ENCODE measurements around the gene BTBD9.

The BTBD9 gene

GRCh38 chr6:38542031-38542430 lies 97.7 kb downstream of the BTBD9 start:
- H3F3A ChIP-seq (ENCODE audit: control insufficient read depth, insufficient read depth): no peaks in the 10 kb centered on the region

GRCh38 chr6:38533064-38533463 lies 106.7 kb downstream of the BTBD9 start:
- Histone ChIP-seq H3K4me2 (ENCODE audit: low read length) (no peak overlapping the region), H3K4me1 (ENCODE audit: control insufficient read depth, low read length) (no peaks in the 10 kb centered on the region), H3K4me3 (ENCODE audit: low read length) (no peak overlapping the region), H3K79me2 (ENCODE audit: control insufficient read depth, low read length) (no peaks in the 10 kb centered on the region), H3K9me2 (replicated peaks; ENCODE audit: control insufficient read depth, low read length) (no peaks in the 10 kb centered on the region), H3F3A (ENCODE audit: control insufficient read depth, insufficient read depth) (no peaks in the 10 kb centered on the region), H3K27ac (ENCODE audit: low read depth, low read length) (no peak overlapping the region), H3K27me3 (ENCODE audit: control insufficient read depth, low read length) (peaks cover 2% of the 10 kb centered on the region; the same call in 1 of the 2 replicates), H3K36me3 (ENCODE audit: control insufficient read depth, low read length) (no peaks in the 10 kb centered on the region), H3K9me3 (ENCODE audit: control insufficient read depth, insufficient read depth, low read length) (no peaks in the 10 kb centered on the region), H4K20me1 (ENCODE audit: control insufficient read depth, insufficient read depth, low read depth, low read length) (no peaks in the 10 kb centered on the region)
- no peak for TF ChIP-seq CTCF (IDR thresholded peaks at IDR 0.05; ENCODE audit: low read depth, low read length, poor library complexity, severe bottlenecking)
- TF ChIP-seq EZH2phosphoT487 (IDR thresholded peaks at IDR 0.05; ENCODE audit: borderline replicate concordance, low read length): no peak

More at GRCh38 chr6:38542031-38542430, 97.7 kb downstream of the BTBD9 start:
- Histone ChIP-seq H4K20me1 (ENCODE audit: control insufficient read depth, insufficient read depth, low read depth, low read length) (no peaks in the 10 kb centered on the region), H3K27me3 (ENCODE audit: control insufficient read depth, low read length) (no peaks in the 10 kb centered on the region), H3K4me2 (ENCODE audit: low read length) (no peak overlapping the region), H3K4me3 (ENCODE audit: low read length) (no peak overlapping the region), H3K4me1 (ENCODE audit: control insufficient read depth, low read length) (no peaks in the 10 kb centered on the region), H3K9me2 (replicated peaks; ENCODE audit: control insufficient read depth, low read length) (no peaks in the 10 kb centered on the region), H3K9me3 (ENCODE audit: control insufficient read depth, insufficient read depth, low read length) (no peaks in the 10 kb centered on the region), H3K27ac (ENCODE audit: low read depth, low read length) (no peak overlapping the region), H3K79me2 (ENCODE audit: control insufficient read depth, low read length) (no peaks in the 10 kb centered on the region), H3K36me3 (ENCODE audit: control insufficient read depth, low read length) (no peaks in the 10 kb centered on the region)
- TF ChIP-seq CTCF (IDR thresholded peaks at IDR 0.05; ENCODE audit: low read depth, low read length, poor library complexity, severe bottlenecking): no peak
- TF ChIP-seq EZH2phosphoT487 (IDR thresholded peaks at IDR 0.05; ENCODE audit: borderline replicate concordance, low read length): no peak

DNA sequence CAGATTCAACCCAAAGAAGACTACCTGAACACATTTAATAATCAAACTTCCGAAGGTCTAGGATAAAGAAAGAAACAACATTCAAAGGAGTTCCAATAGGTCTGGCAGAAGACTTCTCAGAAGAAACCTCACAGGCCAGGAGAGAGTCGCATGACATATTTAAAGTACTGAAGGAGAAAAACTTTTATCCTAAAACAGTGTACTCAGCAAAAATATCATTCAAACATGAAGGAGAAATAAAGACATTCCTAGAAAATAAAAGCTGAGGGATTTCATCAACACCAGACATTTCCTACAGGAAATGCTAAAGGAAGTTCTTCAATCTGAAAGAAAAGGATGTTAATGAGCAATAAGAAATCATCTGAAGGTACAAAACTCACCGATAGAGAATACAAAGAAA lies 108.6 kb downstream of the BTBD9 start:
- TF ChIP-seq CTCF (IDR thresholded peaks at IDR 0.05; ENCODE audit: low read depth, low read length, poor library complexity, severe bottlenecking) (no peak), EZH2phosphoT487 (IDR thresholded peaks at IDR 0.05; ENCODE audit: borderline replicate concordance, low read length) (no peak)
- H3K4me3 ChIP-seq (ENCODE audit: low read length): no peak overlapping the region
- no peak overlapping the region for H3K27ac ChIP-seq (ENCODE audit: low read depth, low read length)
- H3K4me1 ChIP-seq (ENCODE audit: control insufficient read depth, low read length): no peaks in the 10 kb centered on the region
- H3K36me3 ChIP-seq (ENCODE audit: control insufficient read depth, low read length): no peaks in the 10 kb centered on the region
- no peaks in the 10 kb centered on the region for H4K20me1 ChIP-seq (ENCODE audit: control insufficient read depth, insufficient read depth, low read depth, low read length)
- peaks cover 5% of the 10 kb centered on the region; the same call in 1 of the 2 replicates for H3K9me3 ChIP-seq (ENCODE audit: control insufficient read depth, insufficient read depth, low read length)
- H3K27me3 ChIP-seq (ENCODE audit: control insufficient read depth, low read length): peaks cover under 1% of the 10 kb centered on the region; the same call in 1 of the 2 replicates
- no peaks in the 10 kb centered on the region for H3K9me2 ChIP-seq (replicated peaks; ENCODE audit: control insufficient read depth, low read length)
- no peaks in the 10 kb centered on the region for H3K79me2 ChIP-seq (ENCODE audit: control insufficient read depth, low read length)
- H3F3A ChIP-seq (ENCODE audit: control insufficient read depth, insufficient read depth): no peaks in the 10 kb centered on the region
- no peak overlapping the region for H3K4me2 ChIP-seq (ENCODE audit: low read length)

Measured in DOHH2 (cell line).